Endometrial microvascular endothelial cells (primary cell): ENCODE data around the gene SH2D3C. TPM values are rescaled to one million over a fixed set of nuclear protein-coding genes. Genes with fewer than 3 reads are reported as not detected.

Source experiments
- in situ Hi-C: cut with HindIII; loops from 2 replicates; pipeline ENCODE4 v1.10.0; 2017; ENCODE audit warnings: low sequenced_read_pairs, low pct_unique_long_range_greater_than_20kb; ENCODE audit errors: inconsistent ontology term
- total RNA-seq: library from RNA; depleted of rRNA; stranded (reverse); fragments of >200 nt; gene quantifications from one replicate; pipeline ENCODE4 v1.2.3, GENCODE V29; 2015; ENCODE audit errors: inconsistent ontology term

Gene SH2D3C
- total RNA-seq, 1 donor from 2014 or later = 70.3 TPM

DNA sequence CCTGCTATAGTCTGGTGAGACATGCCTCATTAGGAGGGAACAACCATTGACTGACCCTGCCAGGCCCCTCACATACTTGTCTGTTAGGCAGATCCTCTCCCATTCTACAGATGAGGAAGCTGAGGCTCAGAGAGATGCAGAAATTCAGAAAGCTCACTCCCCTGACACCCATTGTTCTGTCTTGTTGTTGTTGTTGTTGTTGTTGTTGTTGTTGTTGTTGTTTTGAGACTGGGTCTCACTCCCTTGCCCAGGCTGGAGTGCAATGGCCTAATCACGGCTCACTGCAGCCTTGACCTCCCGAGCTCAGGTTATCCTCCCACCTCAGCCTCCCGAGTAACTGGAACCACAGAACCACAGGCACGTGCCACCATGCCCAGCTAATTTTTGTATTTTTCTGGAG, 84.8 kb downstream of the SH2D3C start:
- in situ Hi-C loops = no loop called here

DNA sequence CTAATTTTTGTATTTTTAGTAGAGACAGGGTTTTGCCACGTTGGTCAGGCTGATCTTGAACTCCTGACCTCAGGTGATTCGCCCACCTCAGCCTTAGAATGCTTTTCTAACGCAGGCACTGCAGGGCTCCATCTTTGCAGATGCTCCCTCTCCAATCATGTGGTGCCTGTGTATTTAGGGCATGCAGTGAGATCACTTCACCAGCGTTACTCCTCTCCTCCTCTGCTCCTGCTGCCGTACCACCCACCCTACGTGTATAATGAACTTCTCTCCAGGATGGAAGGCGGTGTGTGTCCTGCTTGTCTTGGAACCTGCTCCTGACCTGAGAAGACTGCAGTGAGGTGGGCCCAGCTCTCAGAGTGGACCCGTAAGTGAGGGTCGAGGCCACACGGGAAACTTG, 85.3 kb downstream of the SH2D3C start:
- in situ Hi-C loops = no loop called here

DNA sequence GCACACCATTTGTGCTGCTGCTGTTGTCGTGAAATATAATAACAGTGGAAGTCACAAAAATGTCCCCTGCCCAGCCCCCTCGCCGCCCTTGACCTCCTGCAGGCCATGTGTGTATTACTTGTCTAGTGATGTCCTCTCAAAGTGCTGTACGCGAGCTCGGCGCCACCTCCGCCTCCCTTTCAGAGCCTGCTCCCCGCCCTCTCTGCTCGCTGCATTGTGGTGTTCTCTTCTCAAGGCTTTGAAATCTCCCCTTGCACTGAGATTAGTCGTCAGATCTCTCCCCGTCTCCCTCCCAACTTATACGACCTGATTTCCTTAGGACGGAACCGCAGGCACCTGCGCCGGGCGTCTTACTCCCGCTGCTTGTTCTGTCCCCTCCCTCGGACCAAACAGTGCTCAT, 86.4 kb downstream of the SH2D3C start:
- in situ Hi-C loops = no loop called here

DNA sequence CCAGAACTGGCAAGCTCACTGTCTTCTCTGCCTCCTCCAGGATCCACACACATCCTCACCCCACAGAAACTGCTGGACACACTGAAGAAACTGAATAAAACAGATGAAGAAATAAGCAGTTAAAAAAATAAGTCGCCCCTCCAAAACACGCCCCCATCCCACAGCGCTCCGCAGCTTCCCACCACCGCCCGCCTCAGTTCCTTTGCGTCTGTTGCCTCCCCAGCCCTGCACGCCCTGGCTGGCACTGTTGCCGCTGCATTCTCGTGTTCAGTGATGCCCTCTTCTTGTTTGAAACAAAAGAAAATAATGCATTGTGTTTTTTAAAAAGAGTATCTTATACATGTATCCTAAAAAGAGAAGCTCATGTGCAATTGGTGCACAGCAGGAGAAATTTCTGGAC, 87.7 kb downstream of the SH2D3C start:
- in situ Hi-C loops = no loop called here

DNA sequence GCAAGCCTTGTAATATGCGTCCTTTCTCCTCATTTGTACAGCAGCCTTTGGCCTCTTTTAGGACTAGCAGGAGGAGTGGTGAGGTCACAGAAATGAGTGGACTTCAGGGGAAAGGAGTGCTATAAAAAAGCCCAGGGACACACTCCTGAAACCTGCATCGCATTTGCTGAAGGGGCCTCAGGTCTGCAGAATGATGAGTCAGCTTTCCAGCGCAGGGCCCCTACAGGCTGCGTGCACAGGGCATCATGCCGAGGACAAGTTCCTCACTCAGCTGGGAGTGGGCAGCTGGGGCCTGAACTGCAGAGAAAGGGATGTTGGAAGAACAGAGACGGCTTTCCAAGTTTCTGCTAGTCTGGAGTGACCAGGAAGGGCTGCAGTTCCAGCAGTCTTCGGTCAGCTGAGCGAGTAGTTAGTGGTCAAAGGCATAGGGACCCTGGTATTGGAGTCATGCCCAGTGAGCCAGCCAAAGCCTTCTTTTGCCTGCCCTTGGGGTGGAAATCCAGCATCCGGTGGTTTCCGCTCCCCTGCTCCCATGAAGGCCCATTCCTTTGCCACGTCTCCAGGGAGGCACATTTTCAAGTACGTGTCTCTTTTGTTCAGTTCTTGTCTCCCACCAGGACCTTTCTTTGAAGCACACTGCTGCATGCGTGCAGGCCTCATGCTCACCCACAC, 89.0 kb downstream of the SH2D3C start:
- in situ Hi-C loops = no loop called here

Other genes starting within 250 kb of the SH2D3C start
- gene STXBP1, start 166.4 kb downstream of the SH2D3C start, total RNA-seq = 15.6 TPM
- gene CFAP157, start 71.7 kb downstream of the SH2D3C start, total RNA-seq = not detected
- gene PTRH1, start 63.0 kb downstream of the SH2D3C start, total RNA-seq = 59.7 TPM
- gene TTC16, start 62.6 kb downstream of the SH2D3C start, total RNA-seq = not detected
- gene TOR2A, start 43.4 kb downstream of the SH2D3C start, total RNA-seq = 26.4 TPM
- 118 TPM for gene CDK9, start 7.4 kb upstream of the SH2D3C start, total RNA-seq
- 52.2 TPM for gene FPGS, start 24.2 kb upstream of the SH2D3C start, total RNA-seq
- gene ENG, start 76.0 kb upstream of the SH2D3C start, total RNA-seq = 436 TPM
- 110 TPM for gene AK1, start 99.0 kb upstream of the SH2D3C start, total RNA-seq
- 50.3 TPM for gene ST6GALNAC6, start 120.9 kb upstream of the SH2D3C start, total RNA-seq
- gene ST6GALNAC4, start 138.4 kb upstream of the SH2D3C start, total RNA-seq = 107 TPM
- not detected for gene PIP5KL1, start 152.1 kb upstream of the SH2D3C start, total RNA-seq
- 13.8 TPM for gene DPM2, start 159.2 kb upstream of the SH2D3C start, total RNA-seq
- gene EEIG1, start 202.3 kb upstream of the SH2D3C start, total RNA-seq = 4.6 TPM